ENCODE measurements around the gene PTK7.

DNA sequence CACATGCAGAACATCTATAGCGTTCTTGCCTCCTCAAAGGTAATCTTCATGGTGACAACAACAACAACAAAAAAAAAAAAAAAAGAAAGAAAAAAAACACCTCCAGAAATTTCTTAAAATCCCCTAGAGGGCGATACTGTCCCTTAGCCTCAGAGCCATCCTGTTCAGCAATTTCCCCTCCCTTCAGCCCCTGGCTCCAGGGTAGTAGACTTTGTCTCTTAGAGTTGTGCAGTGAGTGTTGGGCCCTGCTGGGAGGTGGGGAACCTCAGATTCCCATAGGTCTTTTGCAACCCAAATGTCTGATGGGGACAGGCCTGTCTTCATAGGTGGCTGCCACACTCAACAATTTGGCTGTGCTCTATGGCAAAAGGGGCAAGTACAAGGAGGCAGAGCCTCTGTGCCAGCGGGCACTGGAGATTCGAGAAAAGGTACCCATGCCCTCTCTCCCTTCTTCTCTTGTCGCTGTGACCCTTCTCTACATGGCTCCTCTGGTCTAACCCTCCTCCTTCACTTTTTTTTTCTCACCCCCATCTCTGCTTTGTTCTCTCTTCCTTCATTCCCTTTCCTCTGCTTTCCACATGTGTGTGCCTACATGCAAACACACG lies 6.0 kb upstream of the PTK7 start:
- TF ChIP-seq EP300 (IDR thresholded peaks at IDR 0.05; ENCODE audit: borderline replicate concordance) (no peak), CEBPB (IDR thresholded peaks at IDR 0.05) (no peak), YY1 (IDR thresholded peaks at IDR 0.05; ENCODE audit: low read depth) (no peak), RAD21 (IDR thresholded peaks at IDR 0.05; ENCODE audit: low read depth) (peak; percentile 66), TCF12 (IDR thresholded peaks at IDR 0.05; ENCODE audit: low read depth) (no peak)

All from Ishikawa (cell line).